ENCODE data around the gene RSPH6A. TPM values are rescaled to one million over a fixed set of nuclear protein-coding genes. Genes with fewer than 3 reads are reported as not detected.

Gene RSPH6A
- total and polyA plus RNA-seq, 2 experiments from 2014 or later, result not detected

DNA sequence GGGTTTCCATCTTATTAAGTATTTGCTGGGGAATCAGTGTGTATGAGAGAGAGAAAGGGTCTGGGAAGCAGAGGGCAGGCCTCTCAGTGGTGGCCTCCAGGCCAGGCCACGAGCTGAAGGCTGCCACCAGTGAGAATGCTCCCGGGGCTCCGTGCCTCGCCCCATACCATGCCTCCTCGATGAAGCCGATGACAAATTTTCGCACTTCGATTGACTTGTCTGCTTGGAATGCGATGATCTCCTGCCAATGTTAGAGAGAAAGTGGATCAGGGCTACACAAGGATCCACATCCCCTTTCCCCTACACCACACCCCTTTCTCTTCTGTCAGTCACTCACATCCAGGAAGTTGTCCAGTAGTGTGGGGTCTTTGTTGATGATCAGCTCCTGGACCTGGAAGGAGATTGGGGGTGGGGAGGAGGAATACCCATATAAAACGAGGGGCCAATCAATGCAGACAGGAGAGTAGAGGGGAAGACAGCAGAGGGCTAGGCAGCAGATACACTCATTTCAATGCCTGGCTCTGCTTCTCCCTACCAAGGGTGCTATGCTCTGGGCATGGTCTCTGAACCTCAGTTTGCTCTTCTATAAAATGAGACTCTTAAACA, 37.1 kb upstream of the RSPH6A start:
- WGBS (ENCODE audit: low lambda C conversion rate, missing lambda C conversion rate), result 98% methylated on average over 10 of the region's 10 CpGs
- Histone ChIP-seq H2AFZ (no peak overlapping the region), H3K4me2 (no peak overlapping the region), H3K79me2 (peaks cover 25% of the 10 kb centered on the region), H3K4me3 (no peak overlapping the region), H3K9me2 (replicated peaks; ENCODE audit: insufficient read depth) (no peaks in the 10 kb centered on the region), H3K27me3 (no peaks in the 10 kb centered on the region), H3K4me1 (ENCODE audit: insufficient read depth) (no peaks in the 10 kb centered on the region), H3K36me3 (replicated peaks; ENCODE audit: insufficient read depth, low read depth) (no peaks in the 10 kb centered on the region), H4K20me1 (ENCODE audit: insufficient read depth, poor library complexity, severe bottlenecking) (peaks cover 8% of the 10 kb centered on the region), H3K9me3 (ENCODE audit: low read depth) (no peaks in the 10 kb centered on the region), H3K27ac (no peak overlapping the region)
- TF ChIP-seq, protein P1, sequence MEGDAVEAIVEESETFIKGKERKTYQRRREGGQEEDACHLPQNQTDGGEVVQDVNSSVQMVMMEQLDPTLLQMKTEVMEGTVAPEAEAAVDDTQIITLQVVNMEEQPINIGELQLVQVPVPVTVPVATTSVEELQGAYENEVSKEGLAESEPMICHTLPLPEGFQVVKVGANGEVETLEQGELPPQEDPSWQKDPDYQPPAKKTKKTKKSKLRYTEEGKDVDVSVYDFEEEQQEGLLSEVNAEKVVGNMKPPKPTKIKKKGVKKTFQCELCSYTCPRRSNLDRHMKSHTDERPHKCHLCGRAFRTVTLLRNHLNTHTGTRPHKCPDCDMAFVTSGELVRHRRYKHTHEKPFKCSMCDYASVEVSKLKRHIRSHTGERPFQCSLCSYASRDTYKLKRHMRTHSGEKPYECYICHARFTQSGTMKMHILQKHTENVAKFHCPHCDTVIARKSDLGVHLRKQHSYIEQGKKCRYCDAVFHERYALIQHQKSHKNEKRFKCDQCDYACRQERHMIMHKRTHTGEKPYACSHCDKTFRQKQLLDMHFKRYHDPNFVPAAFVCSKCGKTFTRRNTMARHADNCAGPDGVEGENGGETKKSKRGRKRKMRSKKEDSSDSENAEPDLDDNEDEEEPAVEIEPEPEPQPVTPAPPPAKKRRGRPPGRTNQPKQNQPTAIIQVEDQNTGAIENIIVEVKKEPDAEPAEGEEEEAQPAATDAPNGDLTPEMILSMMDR (IDR thresholded peaks at IDR 0.05; ENCODE audit: poor library complexity), result no peak
- no peak for TF ChIP-seq EZH2 (IDR thresholded peaks at IDR 0.05; ENCODE audit: borderline replicate concordance)
- TF ChIP-seq EZH2phosphoT487 (IDR thresholded peaks at IDR 0.05; ENCODE audit: low read depth, severe bottlenecking, unreplicated experiment), result no peak
- no peak for DNase-seq (ENCODE audit: low spot score)

DNA sequence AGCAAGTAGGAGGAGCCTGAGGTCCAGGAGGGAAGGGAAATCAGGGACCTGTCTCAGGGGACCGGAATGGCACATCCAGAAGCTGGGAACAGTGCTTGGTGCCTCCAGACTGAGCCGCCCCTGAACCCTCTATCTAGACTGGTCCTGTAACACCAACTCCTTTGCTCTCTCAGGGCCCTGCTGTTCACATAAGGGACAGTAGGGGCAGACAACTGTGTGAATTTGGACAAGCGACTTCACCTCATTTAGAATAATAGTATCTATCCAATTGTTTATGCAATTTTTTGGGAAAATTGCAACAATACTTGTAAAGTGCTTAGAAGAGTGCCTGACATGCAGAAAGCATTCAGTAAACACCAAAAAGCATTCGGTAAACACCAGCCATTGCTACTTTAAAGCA, 33.8 kb upstream of the RSPH6A start:
- WGBS (ENCODE audit: low lambda C conversion rate, missing lambda C conversion rate), result 89% methylated on average over 4 of the region's 4 CpGs
- Histone ChIP-seq H3K36me3 (replicated peaks; ENCODE audit: insufficient read depth, low read depth) (no peaks in the 10 kb centered on the region), H3K4me2 (no peak overlapping the region), H3K4me1 (ENCODE audit: insufficient read depth) (no peaks in the 10 kb centered on the region), H2AFZ (no peak overlapping the region), H3K9me3 (ENCODE audit: low read depth) (no peaks in the 10 kb centered on the region), H3K4me3 (no peak overlapping the region), H3K9me2 (replicated peaks; ENCODE audit: insufficient read depth) (no peaks in the 10 kb centered on the region), H3K27me3 (no peaks in the 10 kb centered on the region), H4K20me1 (ENCODE audit: insufficient read depth, poor library complexity, severe bottlenecking) (no peaks in the 10 kb centered on the region), H3K79me2 (no peaks in the 10 kb centered on the region), H3K27ac (no peak overlapping the region)
- DNase-seq (ENCODE audit: low spot score), result no peak
- TF ChIP-seq EZH2 (IDR thresholded peaks at IDR 0.05; ENCODE audit: borderline replicate concordance) (no peak), EZH2phosphoT487 (IDR thresholded peaks at IDR 0.05; ENCODE audit: low read depth, severe bottlenecking, unreplicated experiment) (no peak)
- TF ChIP-seq, protein P1 (IDR thresholded peaks at IDR 0.05; ENCODE audit: poor library complexity), result peak; percentile 18

DNA sequence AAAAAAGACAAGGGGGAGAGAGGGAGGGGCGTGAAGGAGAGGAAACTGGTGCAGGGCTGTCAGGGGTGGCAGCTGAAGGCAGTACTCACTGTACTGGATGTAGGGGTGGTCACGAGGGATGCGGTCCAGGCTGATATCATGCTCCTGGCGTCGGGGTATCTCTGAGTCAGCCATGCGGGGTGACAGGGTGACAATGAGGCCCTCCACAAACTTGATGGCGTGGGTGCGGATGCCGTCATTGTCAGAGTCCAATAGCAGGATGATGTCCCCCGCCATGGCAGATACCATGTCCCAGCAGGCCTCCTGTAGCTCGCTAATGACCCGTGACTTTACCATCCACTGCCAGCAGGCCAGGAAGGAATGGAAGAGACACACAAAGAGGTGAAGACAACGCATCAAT, 32.6 kb upstream of the RSPH6A start:
- no peaks in the 10 kb centered on the region for H3K27me3 ChIP-seq
- H2AFZ ChIP-seq, result no peak overlapping the region
- no peak overlapping the region for H3K4me3 ChIP-seq
- no peak for DNase-seq (ENCODE audit: low spot score)
- H3K9me3 ChIP-seq (ENCODE audit: low read depth), result no peaks in the 10 kb centered on the region
- 94% methylated on average over 13 of the region's 13 CpGs for WGBS (ENCODE audit: low lambda C conversion rate, missing lambda C conversion rate)
- TF ChIP-seq EZH2phosphoT487 (IDR thresholded peaks at IDR 0.05; ENCODE audit: low read depth, severe bottlenecking, unreplicated experiment) (no peak), EZH2 (IDR thresholded peaks at IDR 0.05; ENCODE audit: borderline replicate concordance) (no peak)
- TF ChIP-seq, protein P1 (IDR thresholded peaks at IDR 0.05; ENCODE audit: poor library complexity), result no peak
- no peaks in the 10 kb centered on the region for H4K20me1 ChIP-seq (ENCODE audit: insufficient read depth, poor library complexity, severe bottlenecking)
- no peak overlapping the region for H3K4me2 ChIP-seq
- no peaks in the 10 kb centered on the region for H3K79me2 ChIP-seq
- H3K9me2 ChIP-seq (replicated peaks; ENCODE audit: insufficient read depth), result no peaks in the 10 kb centered on the region
- H3K36me3 ChIP-seq (replicated peaks; ENCODE audit: insufficient read depth, low read depth), result no peaks in the 10 kb centered on the region
- no peaks in the 10 kb centered on the region for H3K4me1 ChIP-seq (ENCODE audit: insufficient read depth)
- H3K27ac ChIP-seq, result no peak overlapping the region

Measured in hepatocyte (in vitro differentiated cells).